Liver (tissue), 3 donors: ENCODE results near the gene NTN1.

Experiments
- CTCF ChIP-seq: fragments of 150-350 bp; IDR thresholded peaks from 2 replicates; pipeline ENCODE4 v1.5.1; 2017; ENCODE audit warnings: improper control_type of control experiment, low read depth, low read length; ENCODE audit not compliant: missing input control
- GABPA ChIP-seq, 2 donors: IDR thresholded peaks in 1 of 2; conservative IDR thresholded peaks in 1 of 2; 2 replicates each; pipeline ENCODE4 v1.6.1; 2016; ENCODE audit warnings: antibody characterized with exemption in 2 of 2, mild to moderate bottlenecking in 1 of 2, moderate library complexity in 1 of 2
- JUND ChIP-seq, 2 donors: IDR thresholded peaks; 2 replicates each; pipeline ENCODE4 v1.6.1; 2016; ENCODE audit warnings: antibody characterized with exemption in 2 of 2
- REST ChIP-seq: IDR thresholded peaks from 2 replicates; pipeline ENCODE4 v1.6.1; 2016; ENCODE audit warnings: antibody characterized with exemption, mild to moderate bottlenecking
- donor health status: healthy.
- donor health status: healthy.

GRCh38 chr17:9054126-9054975 lies 33.0 kb downstream of the NTN1 start:
- no peak for TF ChIP-seq GABPA (IDR thresholded peaks at IDR 0.05 in 1 of 2, conservative IDR thresholded peaks at IDR 0.05 in 1 of 2)
- TF ChIP-seq CTCF, result no peak
- no peak for TF ChIP-seq JUND (IDR thresholded peaks at IDR 0.05)
- TF ChIP-seq REST, result no peak
